Ovary (tissue), 9 donors: ENCODE measurements around the gene FAM53C. TPM values are rescaled to one million over a fixed set of nuclear protein-coding genes. Genes with fewer than 3 reads are reported as not detected.
"Not testable (repeated sequence)": the region's sequence is repeated elsewhere in the genome, so short reads cannot be mapped to it uniquely, and the experiment has no call there.

Experiments used
- DNase-seq, 5 donors: peaks; one replicate each; pipeline ENCODE4 v3.0.0-alpha.2; 2019 to 2020
- H3K27ac ChIP-seq, 2 donors: fragments of 200-600 bp; one replicate each; pipeline versions ENCODE4 v1.5.1 to v1.8.0; 2019 to 2022
- H3K27me3 ChIP-seq: fragments of 200-600 bp; one replicate; pipeline ENCODE4 v1.8.0; 2022
- H3K36me3 ChIP-seq: fragments of 200-600 bp; sonication (generic); one replicate; pipeline ENCODE4 v1.5.1; 2019
- H3K4me1 ChIP-seq: one replicate; pipeline ENCODE4 v1.8.1; 2013; ENCODE audit warnings: mild to moderate bottlenecking, moderate library complexity; ENCODE audit not compliant: insufficient read depth
- H3K4me3 ChIP-seq: fragments of 200-600 bp; sonication (generic); one replicate; pipeline ENCODE4 v1.5.1; 2017
- H3K9me3 ChIP-seq, 2 donors: fragments of 200-600 bp in 1 of 2; sonication (generic) in 1 of 2; one replicate each; pipeline versions ENCODE4 v1.5.1 to v1.8.1; 2013 to 2019; ENCODE audit warnings: mild to moderate bottlenecking in 1 of 2, moderate library complexity in 1 of 2
- CTCF ChIP-seq, 3 donors: fragments of 450-650 bp in 2 of 3; fragments of 200-600 bp in 1 of 3; IDR thresholded peaks; one replicate each; pipeline versions ENCODE4 v1.5.1 to v1.8.0; 2016 to 2022; ENCODE audit warnings: antibody characterized with exemption in 3 of 3, mild to moderate bottlenecking in 1 of 3
- EP300 ChIP-seq: sonication (generic); formaldehyde crosslinking; IDR thresholded peaks from one replicate; pipeline ENCODE4 v1.6.1; 2017; ENCODE audit warnings: antibody characterized with exemption
- POLR2A ChIP-seq: fragments of 450-650 bp; IDR thresholded peaks from one replicate; pipeline ENCODE4 v1.6.1; 2017; ENCODE audit warnings: antibody characterized with exemption, mild to moderate bottlenecking, moderate library complexity
- WGBS, 3 donors: extraction: QIAGEN DNeasy Blood & Tissue Kit in 1 of 3; methylation state at CpG; one replicate each; pipeline versions ENCODE4 v1.1.5 to v1.1.7; 2013 to 2017; 5-methylcytosine and 5-hydroxymethylcytosine counted together
- intact Hi-C, 4 donors: fragments of 100-400 bp; cut with DNase I; formaldehyde crosslinking; loops; one replicate each; pipeline versions ENCODE4 v1.11.0 to v1.15.1; 2022 to 2023
- polyA plus RNA-seq, 2 donors: library from polyadenylated mRNA; stranded (reverse); fragments of 200-250 nt in 1 of 2; fragments of 350-450 nt in 1 of 2; fragmentation: Illumina TruSeq in 1 of 2; extraction: RNeasy Lipid Tissue Mini Kit (QIAGEN cat#74804) in 1 of 2; gene quantifications; one replicate each; pipeline ENCODE4 v1.2.3, GENCODE V29; 2013 to 2014
- total RNA-seq, 7 donors: library from RNA; depleted of rRNA in 2 of 7; stranded (reverse); fragments of >200 nt in 2 of 7; fragmentation: NEBNext Ultra II Directional in 3 of 7; extraction: Animal tissue kit (Norgen Biotek cat#: 25700) in 3 of 7; gene quantifications; one replicate each; pipeline versions ENCODE4 v1.1.0 to v1.2.4, GENCODE V29; 2016 to 2023
- donor health status: DM: no; HTN: no; CAD: no; lungs with moderate emphysema.
- donor health status: DM: no; HTN: no; CAD: no.
- donor health status: Bipolar disorder and iron deficiency.
- donor health status: DM: yes; HTN: yes; CAD: no.
- donor health status: DM: no; HTN: no; CAD: no.
- donor health status: DM: yes; HTN: yes; CAD: no.

Gene FAM53C
- total and polyA plus RNA-seq, 9 donors, result 13.1 to 29.3 (median 19.9) TPM

GRCh38 chr5:138372653-138373052 lies 34.6 kb downstream of the FAM53C start:
- H3K36me3 ChIP-seq, result no peaks in the 10 kb centered on the region
- no peak for DNase-seq
- H3K4me3 ChIP-seq, result no peak overlapping the region
- no peak for TF ChIP-seq EP300
- no peak for TF ChIP-seq POLR2A
- no peak for TF ChIP-seq CTCF (IDR thresholded peaks at IDR 0.05)
- intact Hi-C loops, result no loop called here
- 73 to 77% (median 76%) methylated on average over 5 of the region's 5 CpGs for WGBS, 3 donors
- no peak overlapping the region for H3K27ac ChIP-seq
- no peaks in the 10 kb centered on the region for H3K27me3 ChIP-seq
- H3K4me1 ChIP-seq, result no peaks in the 10 kb centered on the region
- H3K9me3 ChIP-seq, result no peaks in the 10 kb centered on the region

- Histone ChIP-seq H3K4me1 (no peaks in the 10 kb centered on the region), H3K4me3 (no peak overlapping the region), H3K27ac (no peak overlapping the region), H3K9me3 (no peaks in the 10 kb centered on the region), H3K36me3 (peaks cover 2% of the 10 kb centered on the region), H3K27me3 (no peaks in the 10 kb centered on the region)
- DNase-seq, result no peak
- TF ChIP-seq POLR2A, result no peak
- no peak for TF ChIP-seq EP300
- no peak for TF ChIP-seq CTCF (IDR thresholded peaks at IDR 0.05)
- intact Hi-C loops, result no loop called here
- 93 to 96% (median 95%) methylated on average over 8 of the region's 8 CpGs for WGBS, 3 donors
Measured at GRCh38 chr5:138382347-138382746, 44.3 kb downstream of the FAM53C start.

- intact Hi-C loops, result no loop called here
- Histone ChIP-seq H3K9me3 (no peaks in the 10 kb centered on the region), H3K27ac (no peak overlapping the region), H3K36me3 (no peaks in the 10 kb centered on the region), H3K27me3 (no peaks in the 10 kb centered on the region), H3K4me1 (no peaks in the 10 kb centered on the region), H3K4me3 (no peak overlapping the region)
- DNase-seq, result no peak
- TF ChIP-seq CTCF (IDR thresholded peaks at IDR 0.05), result no peak
- TF ChIP-seq EP300, result no peak
- 20 to 57% (median 27%) methylated on average over 1 of the region's 1 CpG for WGBS, 3 donors
Measured at GRCh38 chr5:138385660-138386059, 47.6 kb downstream of the FAM53C start.

- TF ChIP-seq CTCF (IDR thresholded peaks at IDR 0.05), result no peak
- TF ChIP-seq EP300, result no peak
- no peak for TF ChIP-seq POLR2A
- intact Hi-C loops, result no loop called here
- H3K9me3 ChIP-seq, result no peaks in the 10 kb centered on the region
- no peak for DNase-seq
- H3K36me3 ChIP-seq, result no peaks in the 10 kb centered on the region
- no peaks in the 10 kb centered on the region for H3K27me3 ChIP-seq
- WGBS, 3 donors, result 85 to 90% (median 89%) methylated on average over 10 of the region's 10 CpGs
- H3K4me1 ChIP-seq, result no peaks in the 10 kb centered on the region
- H3K4me3 ChIP-seq, result no peak overlapping the region
- H3K27ac ChIP-seq, result no peak overlapping the region
Measured at GRCh38 chr5:138386290-138386689, 48.2 kb downstream of the FAM53C start.

GRCh38 chr5:138389332-138389731 lies 51.3 kb downstream of the FAM53C start:
- no peak for DNase-seq
- Histone ChIP-seq H3K9me3 (no peaks in the 10 kb centered on the region), H3K27ac (no peak overlapping the region), H3K36me3 (no peaks in the 10 kb centered on the region), H3K4me3 (no peak overlapping the region), H3K4me1 (no peaks in the 10 kb centered on the region), H3K27me3 (no peaks in the 10 kb centered on the region)
- intact Hi-C loops, result no loop called here
- TF ChIP-seq EP300, result no peak
- no peak for TF ChIP-seq POLR2A
- no peak for TF ChIP-seq CTCF (IDR thresholded peaks at IDR 0.05)
- WGBS, 3 donors, result 90 to 98% (median 98%) methylated on average over 3 of the region's 3 CpGs

- H3K4me1 ChIP-seq, H3K27ac ChIP-seq, H3K4me3 ChIP-seq, H3K9me3 ChIP-seq, H3K36me3 ChIP-seq, DNase-seq, H3K27me3 ChIP-seq, intact Hi-C loops: not testable (repeated sequence)
- 93 to 94% (median 94%) methylated on average over 10 of the region's 10 CpGs for WGBS, 3 donors
Measured at GRCh38 chr5:138389911-138390310, 51.8 kb downstream of the FAM53C start.
